ENCODE results near the gene ABO. TPM values are rescaled to one million over a fixed set of nuclear protein-coding genes. Genes with fewer than 3 reads are reported as not detected.

ABO gene
- total RNA-seq, 1 experiment from 2014 or later = 1.2 TPM

GRCh38 chr9:133304158-133304470 lies 29.1 kb upstream of the ABO start:
- BruUV-seq (replicated peaks) = no TSS peak
- Histone ChIP-seq H3K9me3 (ENCODE audit: control insufficient read depth in 1 of 2, insufficient read depth in 1 of 2, low read depth in 1 of 2, low read length in 2 of 2) (no peaks in the 10 kb centered on the region), H3K79me2 (ENCODE audit: insufficient read depth, low read length) (no peaks in the 10 kb centered on the region), H3K9me2 (ENCODE audit: insufficient read depth) (no peaks in the 10 kb centered on the region), H3K4me2 (ENCODE audit: low read length) (no peak overlapping the region), H3K9ac (ENCODE audit: low read length) (no peak overlapping the region), H4K20me1 (ENCODE audit: insufficient read depth) (no peaks in the 10 kb centered on the region), H3K4me1 (ENCODE audit: control insufficient read depth in 1 of 2, insufficient read depth in 2 of 2, low read length in 2 of 2) (no peaks in the 10 kb centered on the region), H3K36me3 (ENCODE audit: control insufficient read depth in 1 of 2, insufficient read depth in 2 of 2, low read length in 2 of 2) (no peaks in the 10 kb centered on the region), H3K27me3 (ENCODE audit: insufficient read depth, low read length) (0 out of 2 replicates have a peak, but pooled peaks cover 3% of the 10 kb centered on the region), H2AFZ (ENCODE audit: low read depth, low read length, poor library complexity, severe bottlenecking) (no peak overlapping the region), H3K27ac (ENCODE audit: low read depth, low read length) (no peak overlapping the region), H3K4me3 (replicated peaks in 1 of 2; ENCODE audit: low read depth in 1 of 2, low read length in 2 of 2) (no peak overlapping the region)
- DNase-seq (ENCODE audit: low read depth, low spot score) (no peak), ATAC-seq (no peak)
- ChIA-PET RAD21 (ENCODE audit: low non-redundant PET in 1 of 2, low total read pairs in 2 of 2, uncharacterized antibody in 2 of 2, unreplicated experiment in 2 of 2) (no interaction called here), CTCF (no interaction called here), POLR2A (no interaction called here)
- no peak for TF ChIP-seq EZH2 (IDR thresholded peaks at IDR 0.05)
- TF ChIP-seq EGR1 (IDR thresholded peaks at IDR 0.05; ENCODE audit: low read depth) = no peak
- no peak for TF ChIP-seq RAD21 (IDR thresholded peaks at IDR 0.05; ENCODE audit: low read depth)
- no peak for TF ChIP-seq REST (IDR thresholded peaks at IDR 0.05; ENCODE audit: low read depth)
- no peak for TF ChIP-seq ELF1 (IDR thresholded peaks at IDR 0.05; ENCODE audit: borderline replicate concordance, low read depth)
- TF ChIP-seq POLR2AphosphoS5 (IDR thresholded peaks at IDR 0.05; ENCODE audit: low read depth, low read length) = no peak
- TF ChIP-seq MAX (IDR thresholded peaks at IDR 0.05) = no peak
- no peak for TF ChIP-seq ZBTB33 (IDR thresholded peaks at IDR 0.05; ENCODE audit: extremely low read depth, insufficient replicate concordance, low read length)
- no peak for TF ChIP-seq ATF3 (IDR thresholded peaks at IDR 0.05)
- no peak for TF ChIP-seq ZNF274 (IDR thresholded peaks at IDR 0.05; ENCODE audit: low read depth, low read length)
- no peak for TF ChIP-seq ZFX (IDR thresholded peaks at IDR 0.05)
- intact Hi-C loops (cut with micrococcal nuclease) = no loop called here

All from HCT116 (cell line).